Measurements from ENCODE around the gene NAXD. TPM values are rescaled to one million over a fixed set of nuclear protein-coding genes. Genes with fewer than 3 reads are reported as not detected.
"Not testable (repeated sequence)": the region's sequence is repeated elsewhere in the genome, so short reads cannot be mapped to it uniquely, and the experiment has no call there.

Gene NAXD
- total RNA-seq, result 10 to 100 TPM; 23.3 to 25.2 TPM

DNA sequence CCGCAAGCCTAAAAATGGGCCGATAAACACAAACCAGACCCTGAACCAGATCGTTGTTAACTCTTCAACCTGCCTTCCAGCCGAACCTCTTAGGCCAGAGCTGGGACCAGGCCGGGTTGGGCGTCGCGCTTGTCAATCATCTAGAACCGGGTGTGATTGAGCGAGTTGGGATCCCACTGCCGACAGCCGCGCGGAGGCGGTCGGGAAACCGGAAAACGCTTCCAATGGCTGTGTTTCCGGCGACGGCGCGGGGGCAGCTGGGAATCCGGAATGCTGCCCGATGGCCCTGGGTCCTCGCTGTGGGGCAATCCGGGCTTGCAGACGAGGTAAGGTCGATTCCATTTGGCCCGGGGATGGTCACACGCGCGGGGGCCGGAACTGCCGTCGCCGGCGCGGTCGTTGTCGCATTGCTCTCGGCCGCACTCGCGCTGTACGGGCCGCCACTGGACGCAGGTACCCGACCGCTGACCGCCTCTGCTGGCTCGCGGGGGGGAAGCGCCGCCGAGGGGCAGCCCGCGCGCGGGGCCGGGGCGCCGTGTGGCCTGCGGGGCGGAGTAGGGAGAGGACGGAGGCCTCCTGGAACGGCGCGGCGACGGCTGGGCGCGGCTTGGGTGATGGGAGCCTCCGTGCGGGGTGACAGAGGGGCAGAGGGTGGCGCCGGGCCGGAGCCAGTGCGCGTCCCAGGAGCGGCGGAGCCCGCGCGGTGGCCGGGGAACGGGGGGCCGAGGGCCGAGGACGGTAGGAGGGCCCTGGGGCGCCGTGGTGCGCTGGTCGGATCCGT lies at the start of gene NAXD:
Gene NAXD (plus strand): TSS at position 224 of the 781 bp plus-strand sequence. CDS start 57 bp downstream, at position 281.
- Mint-ChIP-seq H3K36me3 (ENCODE audit: low read depth) (peaks cover 11% of the 10 kb centered on the region), H3K9me3 (peaks cover 6% of the 10 kb centered on the region), H3K27ac (peak within 1 kb of the TSS; percentile 96), H3K27me3 (peaks cover 1% of the 10 kb centered on the region), H3K4me3 (peak within 1 kb of the TSS; percentile 95), H3K4me1 (peaks cover 32% of the 10 kb centered on the region)
- peak; percentile 87 for DNase-seq
- ChIA-PET POLR2A (interaction anchor here (0.8 kb wide), 1 partner anchor 54 kb away, joined by 4 read pairs; the partner anchor contains the start of gene RAB20), CTCF (interaction anchor here (1.4 to 1.8 kb wide), 2 partner anchors 22 to 44 kb away, joined by 3 to 4 read pairs; no protein-coding TSS in a partner anchor)

- ChIA-PET CTCF (no interaction called here), POLR2A (no interaction called here)
- DNase-seq, result no peak
- Mint-ChIP-seq H3K36me3 (ENCODE audit: low read depth) (peaks cover 2% of the 10 kb centered on the region), H3K4me1 (peaks cover 21% of the 10 kb centered on the region), H3K27me3 (peaks cover 22% of the 10 kb centered on the region), H3K4me3 (no peak overlapping the region), H3K27ac (no peak overlapping the region), H3K9me3 (no peaks in the 10 kb centered on the region)
Observed at GRCh38 chr13:110566171-110566570, 49.2 kb upstream of the NAXD start.

DNA sequence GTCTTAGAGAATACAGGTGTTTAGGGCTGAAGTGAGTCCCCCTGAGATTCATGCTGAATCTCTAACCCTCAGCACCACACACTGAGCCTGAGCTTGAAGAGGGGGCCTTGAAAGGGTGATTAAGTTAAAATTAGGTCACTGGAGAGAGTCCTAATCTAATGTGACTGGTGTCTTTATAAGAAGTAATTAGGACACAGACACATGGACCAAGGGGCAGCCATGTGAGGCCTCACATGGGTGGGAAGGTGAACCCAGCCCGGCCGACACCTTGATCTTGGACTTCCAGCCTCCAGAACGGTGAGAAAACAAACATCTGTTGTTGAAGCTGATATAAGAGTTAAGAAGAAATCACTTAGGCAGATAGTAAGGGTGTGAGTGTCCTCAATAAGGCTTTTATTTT lies 46.7 kb upstream of the NAXD start:
- H3K27me3 Mint-ChIP-seq, result peaks cover 20% of the 10 kb centered on the region
- ChIA-PET POLR2A (no interaction called here), CTCF (no interaction called here)
- no peak overlapping the region for H3K4me3 Mint-ChIP-seq
- H3K9me3 Mint-ChIP-seq, result no peaks in the 10 kb centered on the region
- peaks cover 6% of the 10 kb centered on the region for H3K4me1 Mint-ChIP-seq
- no peak overlapping the region for H3K27ac Mint-ChIP-seq
- H3K36me3 Mint-ChIP-seq (ENCODE audit: low read depth), result no peaks in the 10 kb centered on the region
- no peak for DNase-seq

- H3K27me3 Mint-ChIP-seq, result peaks cover 24% of the 10 kb centered on the region
- CTCF ChIA-PET, result interaction anchor here (0.6 kb wide), 1 partner anchor 235 kb away, joined by 4 read pairs; no protein-coding TSS in a partner anchor
Observed at GRCh38 chr13:110569962-110570361, 45.4 kb upstream of the NAXD start.

GRCh38 chr13:110570886-110571285 lies 44.5 kb upstream of the NAXD start:
- H3K9me3 Mint-ChIP-seq, result no peaks in the 10 kb centered on the region
- no peak overlapping the region for H3K4me3 Mint-ChIP-seq
- ChIA-PET POLR2A (no interaction called here), CTCF (interaction anchor here (1.5 kb wide), 1 partner anchor 45 kb away, joined by 3 read pairs; the partner anchor contains the start of gene NAXD)
- H3K36me3 Mint-ChIP-seq (ENCODE audit: low read depth), result no peaks in the 10 kb centered on the region
- peaks cover 29% of the 10 kb centered on the region for H3K27me3 Mint-ChIP-seq
- peaks cover 7% of the 10 kb centered on the region for H3K4me1 Mint-ChIP-seq
- H3K27ac Mint-ChIP-seq, result no peak overlapping the region
- no peak for DNase-seq

More at GRCh38 chr13:110569962-110570361, 45.4 kb upstream of the NAXD start:
- H3K4me3 Mint-ChIP-seq; H3K9me3 Mint-ChIP-seq; H3K4me1 Mint-ChIP-seq; POLR2A ChIA-PET; H3K36me3 Mint-ChIP-seq (ENCODE audit: low read depth); DNase-seq; H3K27ac Mint-ChIP-seq: not testable (repeated sequence)

- DNase-seq, result no peak
- peaks cover 12% of the 10 kb centered on the region for H3K4me1 Mint-ChIP-seq
- H3K4me3 Mint-ChIP-seq, result no peak overlapping the region
- H3K9me3 Mint-ChIP-seq, result no peaks in the 10 kb centered on the region
- POLR2A ChIA-PET, result no interaction called here
- no peaks in the 10 kb centered on the region for H3K36me3 Mint-ChIP-seq (ENCODE audit: low read depth)
- H3K27ac Mint-ChIP-seq, result no peak overlapping the region
- H3K27me3 Mint-ChIP-seq, result peaks cover 34% of the 10 kb centered on the region
- CTCF ChIA-PET, result interaction anchor here (1.5 kb wide), 1 partner anchor 44 kb away, joined by 3 read pairs; the partner anchor contains the start of gene NAXD
Observed at GRCh38 chr13:110571896-110572777, 43.2 kb upstream of the NAXD start.

DNA sequence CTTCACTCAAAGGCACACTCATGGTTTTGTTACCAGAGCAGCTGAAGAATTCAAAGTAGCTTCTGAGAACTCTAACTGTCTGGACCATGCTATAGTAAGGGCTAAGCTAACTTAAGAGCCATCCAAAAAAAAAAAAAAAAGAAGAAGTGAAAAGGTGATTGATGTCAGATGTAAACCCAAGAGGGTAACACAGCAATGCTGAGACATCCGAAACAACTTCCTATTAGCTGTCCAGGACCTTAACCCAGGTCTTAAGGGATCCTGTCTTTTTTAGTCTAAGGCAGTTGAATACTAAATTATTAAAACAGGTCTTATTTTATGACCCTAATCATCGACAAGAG lies 42.6 kb upstream of the NAXD start:
- H3K36me3 Mint-ChIP-seq (ENCODE audit: low read depth), result no peaks in the 10 kb centered on the region
- peaks cover 12% of the 10 kb centered on the region for H3K4me1 Mint-ChIP-seq
- no peaks in the 10 kb centered on the region for H3K9me3 Mint-ChIP-seq
- DNase-seq, result no peak
- peaks cover 37% of the 10 kb centered on the region for H3K27me3 Mint-ChIP-seq
- CTCF ChIA-PET, result no interaction called here
- POLR2A ChIA-PET, result no interaction called here
- no peak overlapping the region for H3K27ac Mint-ChIP-seq
- H3K4me3 Mint-ChIP-seq, result no peak overlapping the region

DNA sequence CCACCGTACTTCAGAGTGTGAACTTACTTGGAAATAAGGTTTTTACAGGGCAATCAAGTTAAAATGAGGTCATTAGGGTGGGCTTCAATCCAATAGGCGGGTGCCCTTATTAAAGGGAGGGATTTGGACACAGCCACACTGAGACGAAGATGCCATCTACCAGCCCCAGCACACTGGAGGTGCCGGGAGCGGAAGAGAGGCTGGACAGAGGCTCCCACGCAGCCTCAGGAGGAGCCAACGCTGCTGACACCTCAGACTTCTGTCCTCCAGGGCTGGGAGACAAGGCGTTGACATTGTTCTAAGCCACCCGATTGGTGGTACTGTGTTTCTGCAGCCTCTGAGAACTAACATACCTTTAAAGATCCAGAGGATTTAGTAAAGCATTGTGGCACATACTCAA lies 41.2 kb upstream of the NAXD start:
- Mint-ChIP-seq H3K9me3 (no peaks in the 10 kb centered on the region), H3K27me3 (peaks cover 43% of the 10 kb centered on the region)
- CTCF ChIA-PET, result no interaction called here

GRCh38 chr13:110575322-110576069 lies 39.8 kb upstream of the NAXD start:
- H3K4me1 Mint-ChIP-seq, result peaks cover 12% of the 10 kb centered on the region
- H3K4me3 Mint-ChIP-seq, result no peak overlapping the region
- DNase-seq, result peak; percentile 11
- no peaks in the 10 kb centered on the region for H3K9me3 Mint-ChIP-seq
- no peaks in the 10 kb centered on the region for H3K36me3 Mint-ChIP-seq (ENCODE audit: low read depth)
- ChIA-PET POLR2A (no interaction called here), CTCF (no interaction called here)
- peaks cover 48% of the 10 kb centered on the region for H3K27me3 Mint-ChIP-seq
- H3K27ac Mint-ChIP-seq, result no peak overlapping the region

More for the DNA sequence above, 41.2 kb upstream of the NAXD start:
- POLR2A ChIA-PET, result no interaction called here
- Mint-ChIP-seq H3K4me1 (peaks cover 12% of the 10 kb centered on the region), H3K27ac (no peak overlapping the region), H3K36me3 (ENCODE audit: low read depth) (no peaks in the 10 kb centered on the region), H3K4me3 (no peak overlapping the region)
- DNase-seq, result no peak

DNA sequence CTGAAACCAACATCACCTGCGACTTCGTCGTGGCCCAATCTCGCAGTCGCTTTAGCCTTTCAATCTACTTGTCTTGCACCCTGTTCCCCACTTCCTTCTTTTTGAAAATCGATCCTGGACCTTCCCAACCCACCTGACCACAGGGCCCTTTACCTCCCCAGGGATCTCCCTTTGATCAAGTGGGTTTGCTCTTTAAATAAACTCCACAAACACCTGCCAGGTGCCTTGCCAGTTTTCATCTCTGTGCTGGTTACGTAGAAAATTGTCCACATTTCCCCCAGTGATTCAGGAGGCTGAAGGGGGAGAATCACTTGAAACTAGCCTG lies 39.3 kb upstream of the NAXD start:
- Mint-ChIP-seq H3K4me3 (no peak overlapping the region), H3K4me1 (peaks cover 12% of the 10 kb centered on the region), H3K27me3 (peaks cover 51% of the 10 kb centered on the region), H3K27ac (no peak overlapping the region), H3K9me3 (no peaks in the 10 kb centered on the region), H3K36me3 (ENCODE audit: low read depth) (no peaks in the 10 kb centered on the region)
- DNase-seq, result no peak
- POLR2A ChIA-PET, result no interaction called here
- CTCF ChIA-PET, result no interaction called here

DNA sequence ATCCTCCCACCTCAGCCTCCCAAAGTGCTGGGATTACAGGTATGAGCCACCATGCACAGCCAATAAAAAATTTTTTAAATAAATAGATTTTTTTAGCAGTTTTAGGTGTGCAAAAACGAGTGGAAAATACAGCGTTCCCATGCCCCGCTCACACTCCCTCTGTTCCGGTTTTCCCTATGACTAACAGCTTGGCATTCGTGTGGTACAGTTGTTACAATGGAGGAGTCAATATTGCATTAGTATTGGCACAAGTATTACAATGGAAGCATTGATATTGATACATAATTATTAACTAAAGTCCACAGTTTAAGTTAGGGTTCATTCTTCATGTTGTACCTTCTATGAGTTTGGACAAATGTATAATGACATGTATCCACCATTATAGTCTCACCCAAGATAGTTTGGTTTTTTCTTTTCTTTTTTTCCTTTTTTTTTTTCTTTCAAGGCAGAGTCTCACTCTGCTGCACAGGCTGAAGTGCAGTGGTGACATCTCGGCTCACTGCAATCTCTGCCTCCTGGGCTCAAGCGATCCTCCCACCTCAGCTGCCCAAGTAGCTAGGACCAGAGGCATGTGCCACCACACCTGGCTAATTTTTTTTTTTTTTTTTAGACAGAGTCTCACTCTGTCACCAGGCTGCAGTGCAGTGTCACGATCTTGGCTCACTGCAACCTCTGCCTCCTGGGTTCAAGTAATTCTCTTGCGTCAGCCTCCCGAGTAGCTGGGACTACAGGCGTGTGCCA lies 38.4 kb upstream of the NAXD start:
- Mint-ChIP-seq H3K36me3 (ENCODE audit: low read depth) (no peaks in the 10 kb centered on the region), H3K4me1 (peaks cover 12% of the 10 kb centered on the region), H3K27ac (no peak overlapping the region), H3K27me3 (peaks cover 50% of the 10 kb centered on the region), H3K9me3 (no peaks in the 10 kb centered on the region), H3K4me3 (no peak overlapping the region)
- ChIA-PET CTCF (interaction anchor here (0.6 kb wide), 1 partner anchor 1443 kb away, joined by 3 read pairs; no protein-coding TSS in a partner anchor), POLR2A (no interaction called here)
- no peak for DNase-seq

GRCh38 chr13:110578363-110578762 lies 37.0 kb upstream of the NAXD start:
- no peaks in the 10 kb centered on the region for H3K36me3 Mint-ChIP-seq (ENCODE audit: low read depth)
- ChIA-PET POLR2A (no interaction called here), CTCF (no interaction called here)
- DNase-seq, result no peak
- H3K27me3 Mint-ChIP-seq, result peaks cover 50% of the 10 kb centered on the region
- peaks cover 12% of the 10 kb centered on the region for H3K4me1 Mint-ChIP-seq
- H3K27ac Mint-ChIP-seq, result no peak overlapping the region
- no peak overlapping the region for H3K4me3 Mint-ChIP-seq
- H3K9me3 Mint-ChIP-seq, result no peaks in the 10 kb centered on the region
